Fibroblast of the aortic adventitia (primary cell): Measurements from ENCODE around the gene SMPD1. TPM values are rescaled to one million over a fixed set of nuclear protein-coding genes. Genes with fewer than 3 reads are reported as not detected.

ENCODE experiments used
- DNase-seq: peaks from one replicate; pipeline ENCODE4 v3.0.0-alpha.2; 2010; ENCODE audit warnings: low read depth
- H3K4me3 ChIP-seq: 2 replicates; pipeline ENCODE4 v1.5.1; 2011; ENCODE audit warnings: low read depth, mild to moderate bottlenecking, control low read depth, low read length, moderate library complexity
- total RNA-seq: library from RNA; depleted of rRNA; stranded (reverse); fragments of >200 nt; gene quantifications from 2 replicates; pipeline ENCODE4 v1.2.3, GENCODE V29; 2012; ENCODE audit warnings: low replicate concordance
- TF ChIP-seq, protein P1 (sequence below): IDR thresholded peaks from 2 replicates; pipeline ENCODE4 v1.5.1; 2011; ENCODE audit warnings: mild to moderate bottlenecking, low read length, control low read depth, inconsistent platforms; ENCODE audit not compliant: insufficient read depth

SMPD1 gene
- total RNA-seq, 1 donor, result 63.9 TPM

GRCh38 chr11:6354651-6355485 lies 35.4 kb upstream of the SMPD1 start:
- TF ChIP-seq, protein P1, sequence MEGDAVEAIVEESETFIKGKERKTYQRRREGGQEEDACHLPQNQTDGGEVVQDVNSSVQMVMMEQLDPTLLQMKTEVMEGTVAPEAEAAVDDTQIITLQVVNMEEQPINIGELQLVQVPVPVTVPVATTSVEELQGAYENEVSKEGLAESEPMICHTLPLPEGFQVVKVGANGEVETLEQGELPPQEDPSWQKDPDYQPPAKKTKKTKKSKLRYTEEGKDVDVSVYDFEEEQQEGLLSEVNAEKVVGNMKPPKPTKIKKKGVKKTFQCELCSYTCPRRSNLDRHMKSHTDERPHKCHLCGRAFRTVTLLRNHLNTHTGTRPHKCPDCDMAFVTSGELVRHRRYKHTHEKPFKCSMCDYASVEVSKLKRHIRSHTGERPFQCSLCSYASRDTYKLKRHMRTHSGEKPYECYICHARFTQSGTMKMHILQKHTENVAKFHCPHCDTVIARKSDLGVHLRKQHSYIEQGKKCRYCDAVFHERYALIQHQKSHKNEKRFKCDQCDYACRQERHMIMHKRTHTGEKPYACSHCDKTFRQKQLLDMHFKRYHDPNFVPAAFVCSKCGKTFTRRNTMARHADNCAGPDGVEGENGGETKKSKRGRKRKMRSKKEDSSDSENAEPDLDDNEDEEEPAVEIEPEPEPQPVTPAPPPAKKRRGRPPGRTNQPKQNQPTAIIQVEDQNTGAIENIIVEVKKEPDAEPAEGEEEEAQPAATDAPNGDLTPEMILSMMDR, result no peak
- DNase-seq, result peak; percentile 39
- H3K4me3 ChIP-seq, result no peak overlapping the region

DNA sequence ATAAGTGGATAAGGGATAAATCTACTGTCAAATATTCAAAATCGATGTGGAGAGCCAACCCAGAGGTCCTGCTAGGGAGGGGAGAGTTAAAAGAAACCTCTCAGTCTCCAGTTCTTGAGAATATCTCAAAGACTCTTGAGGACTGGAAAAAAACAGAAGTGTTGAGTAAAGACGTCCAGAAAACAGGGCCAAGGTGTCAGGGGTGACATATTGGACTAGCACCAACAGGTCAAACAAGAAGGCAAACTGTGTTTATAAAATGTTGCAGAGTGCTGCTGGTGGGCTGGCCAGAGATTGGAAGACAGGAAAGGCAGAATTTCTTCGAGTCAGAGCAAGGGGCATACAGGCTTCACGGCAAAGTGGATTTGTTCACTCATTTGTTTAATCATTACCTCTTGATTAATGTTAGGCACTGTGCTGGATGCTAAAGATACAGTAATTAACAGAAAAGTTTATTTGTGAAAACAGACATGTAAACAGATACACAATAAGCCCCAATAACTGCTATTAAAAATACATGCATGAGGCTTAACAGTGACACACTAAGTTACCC lies 33.7 kb upstream of the SMPD1 start:
- no peak overlapping the region for H3K4me3 ChIP-seq
- DNase-seq, result peak; percentile 12
- TF ChIP-seq, protein P1, result no peak

GRCh38 chr11:6357222-6357621 lies 33.1 kb upstream of the SMPD1 start:
- no peak overlapping the region for H3K4me3 ChIP-seq
- TF ChIP-seq, protein P1, result no peak
- peak; percentile 95 for DNase-seq

- no peak overlapping the region for H3K4me3 ChIP-seq
- TF ChIP-seq, protein P1, result no peak
- no peak for DNase-seq
These were observed 30.1 kb upstream of the SMPD1 start for GRCh38 chr11:6360183-6360582.

DNA sequence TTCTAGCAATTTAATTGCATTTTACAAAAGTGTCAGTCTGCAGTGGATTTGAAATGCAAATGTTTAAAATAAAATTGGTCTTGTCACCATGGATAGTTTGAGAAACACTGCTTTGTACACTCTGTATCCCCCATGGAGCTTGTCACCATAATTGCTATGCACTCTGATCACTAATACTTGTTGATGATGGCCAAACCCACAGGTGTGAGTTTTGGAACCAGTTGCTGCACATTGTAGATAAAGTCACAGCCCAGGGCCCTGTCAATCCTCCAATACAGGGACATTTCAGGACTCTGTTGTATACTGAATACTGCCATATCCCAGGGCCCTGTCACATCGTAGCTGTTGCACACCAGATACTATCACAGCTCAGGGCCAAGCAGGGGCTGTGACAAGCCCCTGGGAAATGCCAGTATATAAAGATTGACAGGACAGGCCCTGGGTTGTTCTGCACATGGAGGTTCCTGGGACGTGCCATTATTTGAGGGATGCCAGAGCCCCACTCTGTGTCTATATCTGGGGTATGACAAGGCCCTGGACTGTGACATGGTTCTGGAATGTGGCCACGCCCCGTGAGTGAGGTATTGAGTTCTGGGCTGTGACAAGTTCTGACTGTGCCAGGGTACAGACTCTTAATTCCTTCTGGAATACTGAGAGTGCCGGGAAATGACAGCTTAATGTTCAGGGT lies 27.9 kb upstream of the SMPD1 start:
- TF ChIP-seq, protein P1, result no peak
- H3K4me3 ChIP-seq, result no peak overlapping the region
- no peak for DNase-seq

DNA sequence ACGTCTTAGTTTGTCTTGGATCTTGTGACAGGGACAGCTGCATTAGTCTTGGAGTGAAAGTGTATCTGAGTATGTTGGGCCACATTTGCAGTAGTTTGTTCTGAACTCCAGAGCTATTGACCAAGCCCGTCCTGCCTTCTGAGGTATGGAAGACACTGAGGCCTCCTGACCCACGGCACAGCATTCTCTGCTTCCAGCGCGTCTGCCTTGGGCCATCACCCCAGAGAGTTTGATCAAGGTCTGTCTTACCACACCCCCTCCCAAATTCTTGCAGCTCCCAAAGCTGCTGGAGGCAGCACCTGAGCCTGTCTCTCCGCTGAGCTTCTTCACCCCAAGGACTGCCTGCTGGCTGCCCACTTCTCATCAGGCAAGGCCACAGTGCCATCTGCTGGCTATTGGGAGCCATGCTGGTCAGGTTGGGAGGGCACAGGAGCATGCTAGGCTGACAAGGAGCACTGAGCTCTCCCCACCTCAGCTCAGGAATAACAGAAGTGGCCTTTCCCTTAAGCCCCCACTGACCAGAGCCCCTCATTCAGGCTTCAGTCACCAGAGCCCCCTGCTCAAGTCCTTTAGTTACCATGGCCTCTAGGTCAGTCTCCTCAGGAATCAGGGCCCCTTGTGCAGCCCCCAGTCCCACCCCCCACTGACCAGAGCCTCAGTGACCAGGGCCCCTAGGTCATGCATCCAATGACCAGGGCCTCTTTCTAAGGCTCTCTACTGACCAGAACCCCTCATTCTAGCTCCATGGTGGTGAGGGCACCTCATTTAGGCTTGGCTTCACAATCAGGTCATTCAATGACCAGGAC lies 27.2 kb upstream of the SMPD1 start:
- peak; percentile 85 for DNase-seq
- H3K4me3 ChIP-seq, result no peak overlapping the region
- TF ChIP-seq, protein P1, result peak; percentile 98
